ENCODE measurements around the gene ACSF3. TPM values are rescaled to one million over a fixed set of nuclear protein-coding genes. Genes with fewer than 3 reads are reported as not detected.
A peak's percentile ranks its signal among the peaks of the same experiment; 100 is the strongest.

ACSF3 gene
- total RNA-seq, 1 experiment from 2014 or later, result 34.0 TPM

DNA sequence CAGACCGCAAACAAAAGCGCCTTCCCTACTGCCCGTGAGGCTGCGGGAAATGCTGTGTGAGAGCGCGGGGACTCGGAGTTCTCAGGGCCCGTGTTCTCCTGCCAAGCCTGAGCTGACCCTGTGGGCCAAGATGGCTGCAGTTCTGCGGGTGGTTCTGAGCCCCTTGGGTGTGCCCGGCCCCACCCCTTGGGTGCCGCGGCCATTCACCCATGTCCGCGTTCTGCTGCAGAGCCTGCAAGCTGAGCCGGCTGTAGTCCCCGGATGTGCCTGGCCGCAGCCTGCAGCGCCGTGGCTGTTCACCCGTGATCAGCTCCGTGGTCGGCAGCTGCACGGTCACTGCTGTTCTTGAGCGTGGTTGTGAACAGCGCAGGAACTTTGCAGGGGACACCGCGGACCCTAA, 20.0 kb downstream of the ACSF3 start:
- ChIA-PET CTCF (no interaction called here), POLR2A (ENCODE audit: unreplicated experiment) (no interaction called here)
- Histone ChIP-seq H2AFZ (no peak overlapping the region), H3K79me2 (ENCODE audit: low read depth) (no peaks in the 10 kb centered on the region), H3K27me3 (ENCODE audit: insufficient read depth, low read depth) (no peaks in the 10 kb centered on the region), H3K9me3 (ENCODE audit: insufficient read depth, low read depth) (no peaks in the 10 kb centered on the region), H3F3A (ENCODE audit: insufficient read depth, low read depth) (no peaks in the 10 kb centered on the region), H3K27ac (no peak overlapping the region), H3K36me3 (ENCODE audit: low read depth) (no peaks in the 10 kb centered on the region), H3K9me2 (ENCODE audit: insufficient read depth) (no peaks in the 10 kb centered on the region), H3K4me3 (no peak overlapping the region), H3K4me2 (no peak overlapping the region), H4K20me1 (ENCODE audit: insufficient read depth) (no peaks in the 10 kb centered on the region; the same call in none of the 2 replicates), H3K4me1 (replicated peaks; ENCODE audit: insufficient read depth) (no peaks in the 10 kb centered on the region)
- TF ChIP-seq EZH2 (IDR thresholded peaks at IDR 0.05; ENCODE audit: low read depth) (no peak), CTCF (conservative IDR thresholded peaks at IDR 0.05) (no peak)
- no TSS peak for BruUV-seq (replicated peaks)
- DNase-seq, result no peak
- intact Hi-C loops (cut with micrococcal nuclease; ENCODE audit: unreplicated experiment), result no loop called here

DNA sequence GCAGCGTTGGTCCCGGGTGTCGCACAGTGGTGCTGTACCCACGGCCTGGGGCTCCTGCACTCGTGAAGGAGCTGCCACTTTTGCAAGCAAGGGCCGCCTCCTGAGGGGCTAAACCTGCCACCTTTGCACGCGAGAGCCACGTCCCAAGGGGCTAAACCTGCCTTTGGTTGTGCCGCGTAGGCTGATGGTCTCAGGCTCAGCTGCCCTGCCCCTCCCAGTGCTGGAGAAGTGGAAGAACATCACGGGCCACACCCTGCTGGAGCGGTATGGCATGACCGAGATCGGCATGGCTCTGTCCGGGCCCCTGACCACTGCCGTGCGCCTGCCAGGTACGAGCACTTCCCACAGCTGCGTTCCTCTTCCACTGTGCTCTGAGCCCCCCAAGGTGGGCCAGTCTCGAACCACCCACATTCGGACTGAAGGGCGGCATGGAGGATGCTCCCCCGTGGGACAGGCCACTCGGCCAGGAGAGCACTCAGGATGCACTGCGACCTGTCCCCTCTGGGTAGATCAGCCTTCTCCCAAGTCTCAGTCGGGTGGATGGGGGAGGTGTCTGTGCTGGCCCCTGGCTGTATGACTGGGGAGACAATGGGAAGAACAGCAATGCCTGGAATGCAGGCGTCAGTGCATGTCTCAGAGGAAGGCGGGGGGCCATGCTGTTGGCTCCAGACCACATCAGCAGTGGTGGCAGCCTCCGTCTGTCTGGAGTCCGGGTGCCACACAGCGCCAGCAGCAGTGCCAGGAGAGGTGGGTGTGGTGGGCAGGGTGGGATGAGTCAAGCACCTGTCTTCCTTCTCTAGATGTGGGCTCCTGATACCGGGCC, 20.7 kb downstream of the ACSF3 start:
- Histone ChIP-seq H3K36me3 (ENCODE audit: low read depth) (no peaks in the 10 kb centered on the region), H3K79me2 (ENCODE audit: low read depth) (no peaks in the 10 kb centered on the region), H3K4me2 (no peak overlapping the region), H2AFZ (no peak overlapping the region), H3F3A (ENCODE audit: insufficient read depth, low read depth) (no peaks in the 10 kb centered on the region), H3K9me2 (ENCODE audit: insufficient read depth) (no peaks in the 10 kb centered on the region), H3K4me1 (replicated peaks; ENCODE audit: insufficient read depth) (no peaks in the 10 kb centered on the region), H4K20me1 (ENCODE audit: insufficient read depth) (no peaks in the 10 kb centered on the region; the same call in none of the 2 replicates), H3K27ac (no peak overlapping the region), H3K4me3 (no peak overlapping the region), H3K27me3 (ENCODE audit: insufficient read depth, low read depth) (no peaks in the 10 kb centered on the region), H3K9me3 (ENCODE audit: insufficient read depth, low read depth) (no peaks in the 10 kb centered on the region)
- DNase-seq, result peak in 1 of 2 experiments; percentile 26
- BruUV-seq (replicated peaks), result no TSS peak
- intact Hi-C loops (cut with micrococcal nuclease; ENCODE audit: unreplicated experiment), result no loop called here
- ChIA-PET CTCF (no interaction called here), POLR2A (ENCODE audit: unreplicated experiment) (no interaction called here)
- TF ChIP-seq CTCF (conservative IDR thresholded peaks at IDR 0.05) (no peak), EZH2 (IDR thresholded peaks at IDR 0.05; ENCODE audit: low read depth) (no peak)

DNA sequence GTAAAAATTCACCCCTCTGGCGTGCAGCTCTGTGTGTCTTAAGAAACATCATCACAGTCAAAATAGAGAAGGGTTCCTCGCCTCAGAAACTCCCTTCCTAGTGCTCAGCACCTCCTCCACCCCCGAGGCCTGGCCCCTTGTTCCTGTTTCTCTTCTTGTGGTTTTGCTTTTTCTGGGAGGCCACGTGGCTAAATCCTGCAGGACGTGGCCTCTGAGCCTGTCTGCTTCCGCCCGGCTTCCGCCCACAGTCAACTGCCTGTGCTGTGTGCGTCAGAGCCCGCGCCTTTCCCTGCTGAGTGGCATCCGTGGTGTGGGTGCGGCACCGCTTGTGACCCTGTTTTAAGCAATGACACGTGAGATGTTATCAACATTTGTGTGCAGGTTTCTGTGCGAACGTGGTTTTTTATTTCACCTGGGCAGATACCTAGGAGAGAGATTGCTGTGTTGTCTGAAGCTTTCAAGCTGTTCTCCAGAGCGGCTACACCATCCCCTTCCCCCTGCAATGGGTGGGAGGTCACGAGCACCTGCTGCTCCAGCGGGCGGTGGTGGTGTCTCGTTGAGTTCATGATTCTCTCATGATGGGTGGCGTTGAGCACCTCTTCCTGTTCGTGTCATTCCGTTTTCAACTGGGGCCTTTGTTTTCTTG, 21.7 kb downstream of the ACSF3 start:
- POLR2A ChIA-PET (ENCODE audit: unreplicated experiment), result interaction anchor here (0.6 kb wide), 1 partner anchor 9 kb away, joined by 3 read pairs; no protein-coding TSS in a partner anchor
- H3K4me3 ChIP-seq, result no peak overlapping the region
- H3K9me2 ChIP-seq (ENCODE audit: insufficient read depth), result no peaks in the 10 kb centered on the region
- TF ChIP-seq CTCF (conservative IDR thresholded peaks at IDR 0.05) (no peak), EZH2 (IDR thresholded peaks at IDR 0.05; ENCODE audit: low read depth) (no peak)
- H3K4me1 ChIP-seq (replicated peaks; ENCODE audit: insufficient read depth), result no peaks in the 10 kb centered on the region
- H3K9me3 ChIP-seq (ENCODE audit: insufficient read depth, low read depth), result no peaks in the 10 kb centered on the region
- H3K27ac ChIP-seq, result no peak overlapping the region
- H3K27me3 ChIP-seq (ENCODE audit: insufficient read depth, low read depth), result no peaks in the 10 kb centered on the region
- H3K79me2 ChIP-seq (ENCODE audit: low read depth), result no peaks in the 10 kb centered on the region
- H3K4me2 ChIP-seq, result no peak overlapping the region
- intact Hi-C loops (cut with micrococcal nuclease; ENCODE audit: unreplicated experiment), result no loop called here
- DNase-seq, result peak in 1 of 2 experiments; percentile 33
- no peak overlapping the region for H2AFZ ChIP-seq
- no peaks in the 10 kb centered on the region for H3K36me3 ChIP-seq (ENCODE audit: low read depth)
- H4K20me1 ChIP-seq (ENCODE audit: insufficient read depth), result no peaks in the 10 kb centered on the region; the same call in none of the 2 replicates
- no peaks in the 10 kb centered on the region for H3F3A ChIP-seq (ENCODE audit: insufficient read depth, low read depth)
- CTCF ChIA-PET, result interaction anchor here (0.6 kb wide), 1 partner anchor 443 kb away, joined by 4 read pairs; no protein-coding TSS in a partner anchor
- BruUV-seq (replicated peaks), result no TSS peak

All from PC-9 (cell line).